Measurements from ENCODE around the gene FGF8. TPM values are rescaled to one million over a fixed set of nuclear protein-coding genes. Genes with fewer than 3 reads are reported as not detected.

Gene FGF8, protein sequence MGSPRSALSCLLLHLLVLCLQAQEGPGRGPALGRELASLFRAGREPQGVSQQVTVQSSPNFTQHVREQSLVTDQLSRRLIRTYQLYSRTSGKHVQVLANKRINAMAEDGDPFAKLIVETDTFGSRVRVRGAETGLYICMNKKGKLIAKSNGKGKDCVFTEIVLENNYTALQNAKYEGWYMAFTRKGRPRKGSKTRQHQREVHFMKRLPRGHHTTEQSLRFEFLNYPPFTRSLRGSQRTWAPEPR
- polyA plus RNA-seq (2013, experiment 1 of 2): 0.88 TPM
- polyA plus RNA-seq (2013, experiment 2 of 2): 0.56 TPM

DNA sequence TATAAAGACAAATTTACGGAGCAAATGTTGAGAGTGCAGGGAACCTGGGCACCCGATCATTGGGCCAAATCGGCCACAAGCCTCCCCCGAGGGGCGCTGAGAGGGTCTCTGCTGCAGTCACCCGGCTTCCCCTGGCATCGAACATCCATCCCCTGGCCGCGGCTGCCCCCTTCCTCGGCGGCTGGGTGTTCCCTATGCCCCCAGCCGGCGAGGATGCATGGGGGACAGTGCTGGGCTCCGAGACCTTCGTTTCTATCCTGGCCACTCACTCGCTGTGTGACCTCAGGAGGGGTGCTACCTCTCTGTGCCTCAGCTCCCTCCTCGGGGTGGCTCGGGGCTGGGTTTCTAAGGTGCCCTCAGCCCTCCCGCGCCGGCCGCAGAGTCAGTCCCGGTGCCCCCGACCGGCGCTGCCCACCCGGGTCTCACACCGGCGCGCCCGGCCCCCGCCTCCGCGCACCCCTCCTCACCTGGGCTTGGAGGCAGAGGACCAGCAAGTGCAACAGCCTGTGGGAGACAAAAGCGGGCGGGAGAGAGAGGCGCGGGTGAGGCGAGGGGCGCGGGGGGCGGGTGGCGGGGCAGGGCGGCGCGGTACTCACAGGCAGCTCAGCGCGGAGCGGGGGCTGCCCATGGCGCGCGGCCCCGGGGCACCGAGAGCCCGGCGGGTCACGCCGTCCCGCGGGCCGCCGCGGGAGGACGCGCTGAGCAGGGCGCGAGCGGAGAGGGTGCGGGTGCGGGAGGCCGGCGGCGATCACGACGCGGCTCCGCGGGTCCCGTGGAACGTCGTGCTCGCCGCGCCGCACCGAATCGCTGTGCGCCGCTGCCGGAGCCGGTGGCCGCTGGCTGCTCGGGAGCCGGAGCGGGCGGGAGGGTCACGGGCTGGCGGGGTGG, at the start of gene FGF8:
Gene FGF8, minus strand, starts transcription at position 842 of the 888 bp plus-strand sequence. Its CDS starts 214 bp downstream, at position 628.
- peaks cover 11% of the 10 kb centered on the region for H3K4me1 ChIP-seq (ENCODE audit: control insufficient read depth, insufficient read depth, low read length, poor library complexity, severe bottlenecking)
- H3K4me3 ChIP-seq (ENCODE audit: extremely low read depth, insufficient read depth, low read length, poor library complexity, severe bottlenecking): peak within 1 kb of the TSS; percentile 28
- WGBS, 2 experiments (ENCODE audit: insufficient coverage in 2 of 2): 2% methylated on average over 40 to 51 of the region's 98 CpGs
- no peak within 1 kb of the TSS for H3K27ac ChIP-seq (ENCODE audit: low read depth, low read length, severe bottlenecking)
- no peaks in the 10 kb centered on the region for H3K9me3 ChIP-seq (ENCODE audit: control insufficient read depth, low read length)
- H3K36me3 ChIP-seq (ENCODE audit: control insufficient read depth, insufficient read depth, low read length): no peaks in the 10 kb centered on the region

DNA sequence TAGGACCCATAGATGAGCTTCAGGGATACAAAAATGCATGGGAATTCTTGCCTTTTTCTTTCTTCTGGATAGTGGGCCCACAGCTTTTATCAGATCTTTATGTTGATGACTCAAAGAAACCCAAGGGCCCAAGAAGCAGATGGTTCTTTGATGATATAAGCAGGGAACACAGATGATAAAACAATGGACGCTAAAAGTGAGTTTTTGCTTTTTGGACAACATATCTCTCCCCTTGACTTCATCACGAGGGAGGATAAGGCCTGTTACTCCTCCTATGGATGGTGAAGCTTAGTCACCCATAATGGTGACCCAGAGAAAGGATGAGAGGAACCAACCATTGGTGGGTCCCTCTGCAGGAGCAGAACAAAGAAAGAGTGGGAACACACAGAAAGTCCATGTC, 48.8 kb upstream of the FGF8 start:
- peaks cover 3% of the 10 kb centered on the region for H3K36me3 ChIP-seq (ENCODE audit: control insufficient read depth, insufficient read depth, low read length)
- WGBS, 2 experiments (ENCODE audit: insufficient coverage in 2 of 2): 83 to 100% methylated on average over 2 of the region's 2 CpGs
- no peak overlapping the region for H3K27ac ChIP-seq (ENCODE audit: low read depth, low read length, severe bottlenecking)
- H3K9me3 ChIP-seq (ENCODE audit: control insufficient read depth, low read length): no peaks in the 10 kb centered on the region
- peaks cover 20% of the 10 kb centered on the region for H3K4me1 ChIP-seq (ENCODE audit: control insufficient read depth, insufficient read depth, low read length, poor library complexity, severe bottlenecking)
- H3K4me3 ChIP-seq (ENCODE audit: extremely low read depth, insufficient read depth, low read length, poor library complexity, severe bottlenecking): no peak overlapping the region

DNA sequence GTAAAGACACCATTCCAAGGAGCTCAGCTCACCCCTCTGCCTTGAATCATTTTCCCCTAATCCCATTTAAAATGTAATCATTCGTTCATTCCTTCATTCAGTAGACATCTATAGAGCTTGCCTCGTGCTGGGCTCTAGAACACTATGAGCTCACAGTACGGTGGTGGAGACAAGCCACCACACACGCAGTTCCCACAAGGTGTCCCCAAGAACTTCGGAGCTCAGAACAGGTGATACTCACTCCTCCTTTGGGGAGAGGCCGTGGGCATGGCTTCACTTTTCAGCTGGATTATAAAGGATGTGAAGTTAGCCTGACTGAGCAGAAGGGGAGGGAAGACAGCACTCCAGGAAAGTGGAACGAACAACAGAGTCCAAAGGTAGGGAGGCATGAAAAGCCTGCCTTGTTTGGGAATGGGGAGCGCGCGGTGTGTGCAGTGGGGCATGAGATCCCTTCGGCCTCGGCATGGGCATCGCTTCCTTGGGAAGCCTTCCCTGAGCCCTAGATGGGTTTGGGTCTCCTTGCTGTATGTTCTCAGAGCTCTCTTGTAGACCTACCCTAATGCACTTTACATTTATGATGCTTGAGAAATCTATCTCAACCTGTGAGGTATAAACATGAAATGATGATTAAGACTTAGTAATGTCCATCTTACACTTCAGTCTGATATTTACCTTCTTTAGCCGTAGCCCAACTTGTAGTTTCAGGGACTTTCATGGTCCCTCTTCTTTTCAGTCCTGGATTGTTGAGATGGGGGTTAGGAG, 43.1 kb upstream of the FGF8 start:
- Histone ChIP-seq H3K27ac (ENCODE audit: low read depth, low read length, severe bottlenecking) (peak overlapping the region; percentile 99), H3K36me3 (ENCODE audit: control insufficient read depth, insufficient read depth, low read length) (peaks cover 3% of the 10 kb centered on the region)

DNA sequence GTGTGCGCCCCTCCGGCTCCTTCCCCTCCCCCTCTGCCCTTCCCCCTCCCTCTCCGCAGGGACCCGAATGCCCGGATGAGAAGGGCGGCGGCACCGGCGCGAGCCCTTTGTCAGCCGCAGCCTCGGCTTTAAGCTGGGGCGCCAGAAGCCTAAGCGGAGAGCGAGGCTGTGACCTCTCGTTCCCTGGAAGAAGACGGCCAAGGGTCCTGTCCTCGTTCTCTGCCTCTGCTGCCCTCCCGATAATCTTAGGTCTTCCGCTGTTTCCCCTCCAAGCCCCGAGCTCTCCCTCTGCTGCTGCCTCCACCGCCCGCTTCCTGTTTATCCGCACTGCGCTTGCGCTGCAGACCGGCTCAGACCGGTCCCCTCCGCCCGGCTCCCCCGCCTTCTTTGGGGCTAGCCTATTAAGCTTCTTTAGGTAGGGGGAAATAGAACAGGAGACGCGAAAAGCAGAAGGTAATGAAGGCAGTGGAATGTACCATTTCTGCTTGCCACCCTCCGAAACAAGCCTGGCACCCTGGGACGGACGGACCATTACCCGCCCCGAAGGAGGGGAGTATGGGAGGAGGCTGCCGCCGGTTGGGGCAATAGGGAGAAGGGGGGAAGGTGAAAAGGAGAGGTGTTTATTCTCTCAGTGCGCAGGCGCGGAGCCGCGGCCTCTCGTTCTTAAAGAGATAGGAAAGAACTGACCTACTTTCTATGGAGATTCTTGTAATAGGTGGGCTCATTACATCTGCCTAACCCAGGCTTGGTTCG, 42.4 kb upstream of the FGF8 start, which contains the start of gene OGA:
Gene OGA, minus strand, starts transcription at position 326 of the 753 bp plus-strand sequence. CDS start 422 bp downstream, outside the sequence.
- Histone ChIP-seq H3K27ac (ENCODE audit: low read depth, low read length, severe bottlenecking) (peak within 1 kb of the TSS; percentile 99), H3K9me3 (ENCODE audit: control insufficient read depth, low read length) (no peaks in the 10 kb centered on the region), H3K4me1 (ENCODE audit: control insufficient read depth, insufficient read depth, low read length, poor library complexity, severe bottlenecking) (peaks cover 11% of the 10 kb centered on the region), H3K36me3 (ENCODE audit: control insufficient read depth, insufficient read depth, low read length) (peaks cover 2% of the 10 kb centered on the region), H3K4me3 (ENCODE audit: extremely low read depth, insufficient read depth, low read length, poor library complexity, severe bottlenecking) (peak within 1 kb of the TSS; percentile 96)
- WGBS, 2 experiments (ENCODE audit: insufficient coverage in 2 of 2): 0% methylated on average over 20 to 35 of the region's 47 CpGs

More for the DNA sequence above, 43.1 kb upstream of the FGF8 start:
- H3K9me3 ChIP-seq (ENCODE audit: control insufficient read depth, low read length): no peaks in the 10 kb centered on the region
- 23 to 25% methylated on average over 11 to 13 of the region's 14 CpGs for WGBS, 2 experiments (ENCODE audit: insufficient coverage in 2 of 2)
- H3K4me1 ChIP-seq (ENCODE audit: control insufficient read depth, insufficient read depth, low read length, poor library complexity, severe bottlenecking): peaks cover 11% of the 10 kb centered on the region
- peak overlapping the region; percentile 96 for H3K4me3 ChIP-seq (ENCODE audit: extremely low read depth, insufficient read depth, low read length, poor library complexity, severe bottlenecking)

DNA sequence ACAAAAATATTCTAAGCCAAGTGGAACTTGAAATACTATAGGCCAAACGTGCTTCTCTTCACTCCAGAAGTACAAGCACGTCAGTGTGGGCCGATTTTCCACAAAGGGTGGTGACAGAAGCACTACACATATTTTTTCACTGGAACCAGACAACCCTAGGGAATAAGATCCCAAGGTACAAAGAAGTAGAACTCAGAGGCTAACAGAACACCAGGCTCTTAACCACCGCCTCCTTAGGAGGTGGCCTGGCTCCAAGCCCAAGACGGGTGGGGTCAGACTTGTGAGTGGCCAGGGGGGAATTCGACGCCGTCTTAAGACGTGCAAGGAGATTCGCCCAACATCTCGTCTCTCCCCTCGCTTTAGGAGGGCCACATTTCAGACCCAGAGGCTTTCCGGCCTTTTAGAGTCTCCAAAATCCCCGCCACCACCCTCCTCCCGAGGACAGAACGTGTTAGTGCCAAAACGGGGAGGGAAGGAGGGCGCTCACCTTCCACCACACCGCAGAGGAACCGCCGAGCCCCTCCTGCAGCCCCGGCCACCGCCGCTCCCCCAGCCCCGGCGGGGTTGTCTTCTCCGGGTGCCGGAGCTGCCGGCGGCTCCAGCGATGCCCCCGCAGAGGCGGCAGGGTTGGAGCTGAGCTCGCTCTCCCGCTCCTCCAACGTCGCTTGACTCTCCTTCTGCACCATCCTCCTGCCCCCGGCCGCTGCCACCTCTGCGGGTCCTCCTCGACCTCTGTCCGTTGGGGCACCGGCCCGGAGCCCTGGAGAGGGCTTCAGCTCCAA, 41.6 kb upstream of the FGF8 start:
- Histone ChIP-seq H3K36me3 (ENCODE audit: control insufficient read depth, insufficient read depth, low read length) (peaks cover 10% of the 10 kb centered on the region), H3K4me3 (ENCODE audit: extremely low read depth, insufficient read depth, low read length, poor library complexity, severe bottlenecking) (peak overlapping the region; percentile 96), H3K9me3 (ENCODE audit: control insufficient read depth, low read length) (no peaks in the 10 kb centered on the region), H3K4me1 (ENCODE audit: control insufficient read depth, insufficient read depth, low read length, poor library complexity, severe bottlenecking) (peaks cover 12% of the 10 kb centered on the region), H3K27ac (ENCODE audit: low read depth, low read length, severe bottlenecking) (peak overlapping the region; percentile 99)
- WGBS, 2 experiments (ENCODE audit: insufficient coverage in 2 of 2): 0 to 1% methylated on average over 18 to 27 of the region's 44 CpGs

DNA sequence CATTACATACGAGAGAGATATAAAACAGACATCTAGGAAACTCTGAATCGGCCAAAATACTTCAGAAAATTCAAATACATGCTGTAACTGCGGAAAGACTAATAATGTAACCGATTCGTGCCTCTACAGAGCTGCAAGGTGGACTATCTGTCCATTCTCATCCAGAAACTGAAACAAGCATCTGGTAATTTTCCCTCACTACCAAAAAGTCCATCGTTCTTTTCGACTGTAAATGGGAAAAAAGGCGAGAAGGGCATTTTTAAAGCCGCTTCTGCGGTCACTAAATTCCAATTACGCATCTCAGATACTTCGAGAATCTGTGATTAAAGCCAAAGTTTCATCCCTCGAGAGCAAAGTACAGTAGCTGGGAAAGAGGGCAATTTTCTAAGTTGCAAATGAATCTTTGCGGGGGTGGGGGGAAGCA, 41.0 kb upstream of the FGF8 start:
- H3K9me3 ChIP-seq (ENCODE audit: control insufficient read depth, low read length): no peaks in the 10 kb centered on the region
- H3K4me3 ChIP-seq (ENCODE audit: extremely low read depth, insufficient read depth, low read length, poor library complexity, severe bottlenecking): peak overlapping the region; percentile 96
- H3K27ac ChIP-seq (ENCODE audit: low read depth, low read length, severe bottlenecking): no peak overlapping the region
- 0% methylated on average over 5 to 12 of the region's 14 CpGs for WGBS, 2 experiments (ENCODE audit: insufficient coverage in 2 of 2)
- peaks cover 18% of the 10 kb centered on the region for H3K4me1 ChIP-seq (ENCODE audit: control insufficient read depth, insufficient read depth, low read length, poor library complexity, severe bottlenecking)
- H3K36me3 ChIP-seq (ENCODE audit: control insufficient read depth, insufficient read depth, low read length): peaks cover 16% of the 10 kb centered on the region

DNA sequence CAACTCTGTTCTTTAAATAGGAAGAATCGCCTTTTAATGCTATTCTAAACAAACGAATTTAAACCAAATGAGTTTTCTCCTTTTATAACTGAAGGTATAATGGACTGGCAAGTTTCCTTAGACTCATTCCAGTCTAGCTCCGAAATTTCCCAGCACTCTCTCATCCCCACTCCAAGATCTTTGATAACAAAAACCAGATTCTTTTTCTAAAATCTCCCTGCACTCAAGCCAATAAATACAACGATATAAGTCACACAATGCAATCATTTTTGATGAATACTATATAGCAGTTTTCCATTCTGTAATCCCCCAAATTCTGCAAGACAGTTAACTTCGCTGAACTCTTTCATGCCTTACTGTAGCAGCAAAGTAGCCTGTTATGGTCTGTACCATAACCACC, 40.5 kb upstream of the FGF8 start:
- peak overlapping the region; percentile 96 for H3K4me3 ChIP-seq (ENCODE audit: extremely low read depth, insufficient read depth, low read length, poor library complexity, severe bottlenecking)
- H3K4me1 ChIP-seq (ENCODE audit: control insufficient read depth, insufficient read depth, low read length, poor library complexity, severe bottlenecking): peaks cover 21% of the 10 kb centered on the region
- no peak overlapping the region for H3K27ac ChIP-seq (ENCODE audit: low read depth, low read length, severe bottlenecking)
- 0% methylated on average over 2 of the region's 5 CpGs for WGBS, 2 experiments (ENCODE audit: insufficient coverage in 2 of 2)
- peaks cover 20% of the 10 kb centered on the region for H3K36me3 ChIP-seq (ENCODE audit: control insufficient read depth, insufficient read depth, low read length)
- no peaks in the 10 kb centered on the region for H3K9me3 ChIP-seq (ENCODE audit: control insufficient read depth, low read length)

DNA sequence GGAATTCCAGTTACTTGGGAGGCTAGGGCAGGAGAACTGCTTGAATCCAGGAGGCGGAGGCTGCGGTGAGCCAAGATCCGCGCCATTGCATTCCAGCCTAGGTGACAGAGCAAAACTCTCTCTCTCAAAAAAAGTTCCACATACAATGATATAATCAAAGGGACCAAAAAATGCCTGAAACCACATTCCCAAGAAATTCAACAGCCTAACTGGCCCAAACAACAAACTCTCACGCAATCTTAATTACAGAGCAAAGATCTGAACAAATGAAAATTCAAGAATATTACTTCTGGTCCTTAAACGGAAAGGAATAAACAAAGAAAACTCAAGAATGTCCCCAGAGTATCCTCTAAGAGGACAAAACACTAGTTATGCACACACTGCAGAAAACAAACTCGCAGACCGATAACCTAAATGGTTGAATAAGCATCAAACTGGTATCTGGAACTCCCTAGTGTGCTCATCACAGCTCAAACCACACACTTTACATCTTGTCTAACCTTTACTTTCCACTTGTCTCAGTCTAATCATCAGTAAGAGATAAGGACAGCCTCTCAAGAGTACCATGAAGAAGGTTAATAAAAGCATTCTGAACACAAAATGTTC, 38.7 kb upstream of the FGF8 start:
- Histone ChIP-seq H3K9me3 (ENCODE audit: control insufficient read depth, low read length) (no peaks in the 10 kb centered on the region), H3K27ac (ENCODE audit: low read depth, low read length, severe bottlenecking) (no peak overlapping the region), H3K4me1 (ENCODE audit: control insufficient read depth, insufficient read depth, low read length, poor library complexity, severe bottlenecking) (peaks cover 21% of the 10 kb centered on the region), H3K4me3 (ENCODE audit: extremely low read depth, insufficient read depth, low read length, poor library complexity, severe bottlenecking) (peak overlapping the region; percentile 96), H3K36me3 (ENCODE audit: control insufficient read depth, insufficient read depth, low read length) (peaks cover 38% of the 10 kb centered on the region)
- 91 to 92% methylated on average over 8 of the region's 8 CpGs for WGBS, 2 experiments (ENCODE audit: insufficient coverage in 2 of 2)

DNA sequence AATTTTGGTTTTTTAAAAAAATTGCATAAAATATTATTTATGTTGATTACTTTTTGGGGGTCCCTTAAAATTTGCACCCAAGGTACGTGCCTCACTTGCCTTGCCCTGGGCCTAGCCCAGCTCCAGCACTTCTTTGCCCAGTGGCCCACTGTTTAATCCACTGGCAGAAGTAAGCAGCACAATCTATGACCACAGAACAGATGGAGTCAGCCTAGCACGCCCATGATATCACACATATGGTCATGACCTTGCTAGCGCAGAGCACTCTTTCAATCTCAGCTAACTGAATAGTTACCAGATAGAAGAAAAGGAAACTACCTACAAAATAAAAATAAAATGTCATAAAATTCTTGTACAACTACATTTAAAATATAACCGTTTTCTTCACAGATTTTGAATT, 36.7 kb upstream of the FGF8 start:
- Histone ChIP-seq H3K27ac (ENCODE audit: low read depth, low read length, severe bottlenecking) (no peak overlapping the region), H3K36me3 (ENCODE audit: control insufficient read depth, insufficient read depth, low read length) (peaks cover 57% of the 10 kb centered on the region), H3K9me3 (ENCODE audit: control insufficient read depth, low read length) (no peaks in the 10 kb centered on the region), H3K4me1 (ENCODE audit: control insufficient read depth, insufficient read depth, low read length, poor library complexity, severe bottlenecking) (peaks cover 16% of the 10 kb centered on the region), H3K4me3 (ENCODE audit: extremely low read depth, insufficient read depth, low read length, poor library complexity, severe bottlenecking) (no peak overlapping the region)
- WGBS, 2 experiments (ENCODE audit: insufficient coverage in 2 of 2): 100% methylated on average over 1 of the region's 4 CpGs

Measured in mesodermal cell (in vitro differentiated cells).